HCT116 (cell line): ENCODE measurements around the gene MLH3. TPM values are rescaled to one million over a fixed set of nuclear protein-coding genes. Genes with fewer than 3 reads are reported as not detected.

ENCODE experiments used
- ATAC-seq: fragments of 200-7000 bp; cut with Tn5 transposase; 2 replicates; pipeline ENCODE4 v1.9.1; 2020; ENCODE audit warnings: mild to moderate bottlenecking, moderate library complexity
- BruUV-seq: library from RNA; stranded (reverse); fragments of 400-500 nt; replicated peaks from 2 replicates; lab custom pipeline; 2021; lab: Mats Ljungman, UMichigan
- CTCF ChIA-PET: fragments of 300-600 bp; sonication (Branson Sonifier 250); formaldehyde crosslinking; loops from one replicate; lab custom pipeline; 2021; ENCODE audit warnings: antibody characterized with exemption; lab: Charles Lee
- POLR2A ChIA-PET: fragments of 300-600, 350-600 bp; sonication (Branson Sonifier 250); formaldehyde crosslinking; loops from one replicate; lab custom pipeline; 2021; ENCODE audit warnings: antibody characterized with exemption; lab: Charles Lee
- RAD21 ChIA-PET, 2 experiments: fragments of 300-600 bp; sonication (Branson Sonifier 250); formaldehyde crosslinking; loops; one replicate each; lab custom pipeline; 2023; ENCODE audit warnings: low total read pairs in 2 of 2; ENCODE audit not compliant: uncharacterized antibody in 2 of 2, unreplicated experiment in 2 of 2, low non-redundant PET in 1 of 2; lab: Charles Lee
- DNase-seq: peaks from one replicate; pipeline ENCODE4 v3.0.0-alpha.2; 2010; ENCODE audit warnings: low read depth, low spot score
- H2AFZ ChIP-seq: fragments of 200-600 bp; shearing (Covaris generic), sonication (generic); 2 replicates; pipeline ENCODE4 v1.6.1; 2017; ENCODE audit warnings: low read depth, mixed run types, mixed read lengths, antibody characterized with exemption, low read length; ENCODE audit not compliant: poor library complexity, severe bottlenecking
- H3K27ac ChIP-seq: 2 replicates; pipeline ENCODE4 v1.5.1; 2012; ENCODE audit warnings: low read depth, low read length
- H3K27me3 ChIP-seq: fragments of 200-600 bp; sonication (generic); 2 replicates; pipeline ENCODE4 v1.6.1; 2016; ENCODE audit warnings: mixed run types, low read length, mixed read lengths; ENCODE audit not compliant: insufficient read depth
- H3K36me3 ChIP-seq, 2 experiments: fragments of 200-500 bp in 1 of 2; fragments of 200-600 bp in 1 of 2; sonication (Bioruptor generic) in 1 of 2; sonication (generic) in 1 of 2; 2 replicates each; pipeline versions ENCODE4 v1.5.1 to v1.6.1; 2014 to 2016; ENCODE audit warnings: low read length in 2 of 2, inconsistent platforms in 1 of 2, mixed read lengths in 1 of 2, mixed run types in 1 of 2; ENCODE audit not compliant: insufficient read depth in 2 of 2, control insufficient read depth in 1 of 2
- H3K4me1 ChIP-seq, 2 experiments: fragments of 200-600 bp in 1 of 2; sonication (generic) in 1 of 2; 2 replicates each; pipeline versions ENCODE4 v1.5.1 to v1.6.1; 2012 to 2017; ENCODE audit warnings: low read length in 2 of 2, inconsistent platforms in 1 of 2, mild to moderate bottlenecking in 1 of 2, mixed read lengths in 1 of 2, mixed run types in 1 of 2, moderate library complexity in 1 of 2; ENCODE audit not compliant: insufficient read depth in 2 of 2, control insufficient read depth in 1 of 2
- H3K4me2 ChIP-seq: fragments of 200-600 bp; sonication (generic); 2 replicates; pipeline ENCODE4 v1.6.1; 2017; ENCODE audit warnings: mixed run types, low read length, mixed read lengths
- H3K4me3 ChIP-seq, 2 experiments: fragments of 200-600 bp in 1 of 2; sonication (generic) in 1 of 2; replicated peaks in 1 of 2; 2 replicates each; pipeline ENCODE4 v1.5.1; 2011 to 2016; ENCODE audit warnings: low read length in 2 of 2, control low read depth in 1 of 2, low read depth in 1 of 2, mild to moderate bottlenecking in 1 of 2, mixed read lengths in 1 of 2, mixed run types in 1 of 2
- H3K79me2 ChIP-seq: fragments of 200-600 bp; sonication (generic); 2 replicates; pipeline ENCODE4 v1.6.1; 2017; ENCODE audit warnings: mild to moderate bottlenecking, mixed run types, low read length, moderate library complexity, mixed read lengths; ENCODE audit not compliant: insufficient read depth
- H3K9ac ChIP-seq: fragments of 200-600 bp; sonication (generic); 2 replicates; pipeline ENCODE4 v1.6.1; 2016; ENCODE audit warnings: low read length, mixed read lengths
- H3K9me2 ChIP-seq: fragments of 200-600 bp; sonication (generic), shearing (Covaris generic); 2 replicates; pipeline ENCODE4 v1.6.1; 2017; ENCODE audit warnings: mixed run types, mild to moderate bottlenecking, moderate library complexity; ENCODE audit not compliant: insufficient read depth
- H3K9me3 ChIP-seq, 2 experiments: fragments of 200-500 bp in 1 of 2; fragments of 200-600 bp in 1 of 2; sonication (Bioruptor generic) in 1 of 2; sonication (generic) in 1 of 2; 2 replicates each; pipeline ENCODE4 v1.6.1; 2014 to 2017; ENCODE audit warnings: low read length in 2 of 2, mixed read lengths in 2 of 2, inconsistent platforms in 1 of 2, low read depth in 1 of 2, mild to moderate bottlenecking in 1 of 2, mixed run types in 1 of 2, moderate library complexity in 1 of 2; ENCODE audit not compliant: control insufficient read depth in 1 of 2, insufficient read depth in 1 of 2
- H4K20me1 ChIP-seq: fragments of 200-600 bp; sonication (generic), shearing (Covaris generic); 2 replicates; pipeline ENCODE4 v1.6.1; 2017; ENCODE audit warnings: mixed run types, mild to moderate bottlenecking, moderate library complexity; ENCODE audit not compliant: insufficient read depth
- ELF1 ChIP-seq: IDR thresholded peaks from 2 replicates; pipeline ENCODE4 v1.6.1; 2012; ENCODE audit warnings: low read depth, borderline replicate concordance
- EZH2 ChIP-seq: fragments of 200-600 bp; sonication (generic); IDR thresholded peaks from 2 replicates; pipeline ENCODE4 v1.6.1; 2017; ENCODE audit warnings: antibody characterized with exemption, mixed run types
- EZH2phosphoT487 ChIP-seq: fragments of 200-600 bp; IDR thresholded peaks from 2 replicates; pipeline ENCODE4 v1.6.1; 2018; ENCODE audit warnings: antibody characterized with exemption, borderline replicate concordance
- FOSL1 ChIP-seq: IDR thresholded peaks from 2 replicates; pipeline ENCODE4 v1.6.1; 2012; ENCODE audit warnings: low read depth
- JUND ChIP-seq: IDR thresholded peaks from 2 replicates; pipeline ENCODE4 v1.6.1; 2012
- SIN3A ChIP-seq: IDR thresholded peaks from 2 replicates; pipeline ENCODE4 v1.6.1; 2012; ENCODE audit warnings: low read depth
- TCF7L2 ChIP-seq: IDR thresholded peaks from 2 replicates; pipeline ENCODE4 v1.7.0; 2011; ENCODE audit warnings: borderline replicate concordance, inconsistent platforms; ENCODE audit not compliant: insufficient read depth, insufficient read length; ENCODE audit errors: extremely low read depth
- YY1 ChIP-seq: IDR thresholded peaks from 2 replicates; pipeline ENCODE4 v1.6.1; 2011; ENCODE audit warnings: low read length, low read depth, moderate library complexity, mild to moderate bottlenecking; ENCODE audit not compliant: insufficient replicate concordance; ENCODE audit errors: extremely low read depth
- ZNF274 ChIP-seq: fragments of 200-500 bp; sonication (Bioruptor generic); IDR thresholded peaks from 2 replicates; pipeline ENCODE4 v1.6.1; 2014; ENCODE audit warnings: mild to moderate bottlenecking, low read depth, low read length, inconsistent platforms
- intact Hi-C: fragments of 100-400 bp; cut with micrococcal nuclease; formaldehyde crosslinking; loops from 2 replicates; pipeline ENCODE4 v1.10.0; 2022
- total RNA-seq: library from RNA; stranded (reverse); gene quantifications from one replicate; pipeline ENCODE4 v1.2.1, GENCODE V29; 2021; ENCODE audit not compliant: unreplicated experiment
- TF ChIP-seq, protein P1 (sequence below), 3 experiments: fragments of 200-600 bp in 1 of 3; sonication (generic) in 1 of 3; IDR thresholded peaks in 2 of 3; conservative IDR thresholded peaks in 1 of 3; 2 replicates each; pipeline ENCODE4 v1.5.1; 2012 to 2017; ENCODE audit warnings: low read depth in 2 of 3, low read length in 2 of 3, antibody characterized with exemption in 1 of 3, borderline replicate concordance in 1 of 3, control low read depth in 1 of 3, mild to moderate bottlenecking in 1 of 3, mixed read lengths in 1 of 3, mixed run types in 1 of 3, moderate library complexity in 1 of 3; ENCODE audit not compliant: insufficient read depth in 1 of 3

MLH3 gene
- total RNA-seq, 1 experiment from 2014 or later: 14.7 TPM

DNA sequence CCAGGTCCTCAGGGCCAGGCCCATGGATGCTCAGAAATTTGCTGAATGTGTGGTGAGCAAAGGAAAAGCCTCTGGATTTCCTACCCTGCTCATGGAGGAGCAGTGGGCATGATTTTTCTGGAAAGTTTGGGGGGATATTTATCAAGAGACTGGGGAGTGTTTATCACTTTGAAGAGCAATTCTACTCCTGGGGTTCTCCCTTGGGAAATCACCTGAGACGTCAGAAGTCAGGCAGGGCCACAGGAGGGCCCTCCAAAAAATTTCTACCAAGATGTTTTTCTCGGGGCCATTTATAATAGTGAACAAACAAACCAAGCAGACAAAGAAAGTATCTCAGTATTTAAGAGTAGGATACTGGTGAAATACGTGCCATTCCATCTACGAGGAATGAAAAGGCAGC is 68.6 kb downstream of the MLH3 start:
- BruUV-seq: no TSS peak
- peaks cover 0 to 1% of the 10 kb centered on the region in 2 experiments; a peak in 2 of 4 replicates for H3K4me1 ChIP-seq
- H3K27ac ChIP-seq: no peak overlapping the region
- RAD21 ChIA-PET: interaction anchor here in 1 of 2 experiments (0.6 kb wide), 1 partner anchor 93 kb away, joined by 3 read pairs; no protein-coding TSS in a partner anchor
- no peak overlapping the region for H3K4me2 ChIP-seq
- no peaks in the 10 kb centered on the region for H3K36me3 ChIP-seq
- ATAC-seq: no peak
- no peak overlapping the region for H3K4me3 ChIP-seq
- CTCF ChIA-PET: no interaction called here
- no peak overlapping the region for H3K9ac ChIP-seq
- H4K20me1 ChIP-seq: no peaks in the 10 kb centered on the region
- H2AFZ ChIP-seq: no peak overlapping the region
- TF ChIP-seq TCF7L2 (no peak), EZH2 (no peak), FOSL1 (no peak), YY1 (no peak), JUND (no peak), ELF1 (no peak), ZNF274 (no peak), SIN3A (no peak), EZH2phosphoT487 (no peak)
- TF ChIP-seq, protein P1, sequence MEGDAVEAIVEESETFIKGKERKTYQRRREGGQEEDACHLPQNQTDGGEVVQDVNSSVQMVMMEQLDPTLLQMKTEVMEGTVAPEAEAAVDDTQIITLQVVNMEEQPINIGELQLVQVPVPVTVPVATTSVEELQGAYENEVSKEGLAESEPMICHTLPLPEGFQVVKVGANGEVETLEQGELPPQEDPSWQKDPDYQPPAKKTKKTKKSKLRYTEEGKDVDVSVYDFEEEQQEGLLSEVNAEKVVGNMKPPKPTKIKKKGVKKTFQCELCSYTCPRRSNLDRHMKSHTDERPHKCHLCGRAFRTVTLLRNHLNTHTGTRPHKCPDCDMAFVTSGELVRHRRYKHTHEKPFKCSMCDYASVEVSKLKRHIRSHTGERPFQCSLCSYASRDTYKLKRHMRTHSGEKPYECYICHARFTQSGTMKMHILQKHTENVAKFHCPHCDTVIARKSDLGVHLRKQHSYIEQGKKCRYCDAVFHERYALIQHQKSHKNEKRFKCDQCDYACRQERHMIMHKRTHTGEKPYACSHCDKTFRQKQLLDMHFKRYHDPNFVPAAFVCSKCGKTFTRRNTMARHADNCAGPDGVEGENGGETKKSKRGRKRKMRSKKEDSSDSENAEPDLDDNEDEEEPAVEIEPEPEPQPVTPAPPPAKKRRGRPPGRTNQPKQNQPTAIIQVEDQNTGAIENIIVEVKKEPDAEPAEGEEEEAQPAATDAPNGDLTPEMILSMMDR (IDR thresholded peaks at IDR 0.05 in 2 of 3, conservative IDR thresholded peaks at IDR 0.05 in 1 of 3; ENCODE audit: borderline replicate concordance in 1 of 3, insufficient read depth in 1 of 3, low read depth in 2 of 3, low read length in 2 of 3): no peak
- no peaks in the 10 kb centered on the region for H3K9me2 ChIP-seq
- DNase-seq: no peak
- H3K79me2 ChIP-seq: no peaks in the 10 kb centered on the region
- no peaks in the 10 kb centered on the region for H3K9me3 ChIP-seq
- POLR2A ChIA-PET: interaction anchor here (1.2 kb wide), 1 partner anchor 27 kb away, joined by 3 read pairs; the partner anchor contains the start of gene PGF
- no peaks in the 10 kb centered on the region for H3K27me3 ChIP-seq
- intact Hi-C loops: no loop called here
